GM12878 (cell line): Measurements from ENCODE around the gene NOP14. TPM values are rescaled to one million over a fixed set of nuclear protein-coding genes. Genes with fewer than 3 reads are reported as not detected.

Experiments used
- ATAC-seq: fragments of 200-7000 bp; cut with Tn5 transposase; 3 replicates; pipeline ENCODE4 v1.9.1; 2020; ENCODE audit warnings: mild to moderate bottlenecking, moderate library complexity
- BruUV-seq: library from RNA; stranded (reverse); fragments of 400-500 nt; replicated peaks from 2 replicates; lab custom pipeline; 2021; lab: Mats Ljungman, UMichigan
- CTCF ChIA-PET: fragments of 300-600 bp; sonication (Branson Sonifier 250); formaldehyde crosslinking; extraction: SDS; loops from one replicate; lab custom pipeline; 2021; ENCODE audit warnings: inconsistent platforms; lab: Yijun Ruan, JAX
- POLR2A ChIA-PET: fragments of 350-600 bp; formaldehyde crosslinking; extraction: SDS; loops from one replicate; lab custom pipeline; 2021; ENCODE audit warnings: inconsistent platforms; lab: Charles Lee
- RAD21 ChIA-PET: fragments of 300-600 bp; sonication (Branson Sonifier 250); formaldehyde crosslinking; loops from one replicate; lab custom pipeline; 2023; ENCODE audit warnings: antibody characterized with exemption; ENCODE audit not compliant: unreplicated experiment; lab: Charles Lee
- SMC1A ChIA-PET: fragments of 300-600 bp; sonication (Branson Sonifier 250); formaldehyde crosslinking; loops from one replicate; lab custom pipeline; 2023; ENCODE audit not compliant: unreplicated experiment, uncharacterized antibody; lab: Charles Lee
- DNase-seq: peaks from one replicate; pipeline ENCODE4 v3.0.0-alpha.2; 2011; ENCODE audit warnings: low read depth, low spot score
- FAIRE-seq: peaks from 3 replicates; lab custom pipeline; 2011; peaks lifted over from hg19 to GRCh38; lab: Jason Lieb, UNC
- H2AFZ ChIP-seq: 2 replicates; pipeline ENCODE4 v1.6.0; 2011; ENCODE audit warnings: low read depth, low read length, control low read depth; ENCODE audit not compliant: control insufficient read depth
- H3K27ac ChIP-seq: 2 replicates; pipeline ENCODE4 v1.5.1; 2011; ENCODE audit warnings: control low read depth; ENCODE audit not compliant: control insufficient read depth, insufficient read depth
- H3K27me3 ChIP-seq, 2 experiments: replicated peaks in 1 of 2; 2 replicates each; pipeline versions ENCODE4 v1.6.0 to v1.6.1; 2011; ENCODE audit warnings: low read length in 1 of 2; ENCODE audit not compliant: control insufficient read depth in 2 of 2, insufficient read depth in 2 of 2
- H3K36me3 ChIP-seq, 2 experiments: 2 replicates each; pipeline ENCODE4 v1.5.1; 2011; ENCODE audit warnings: low read length in 1 of 2; ENCODE audit not compliant: control insufficient read depth in 2 of 2, insufficient read depth in 2 of 2
- H3K4me1 ChIP-seq: 2 replicates; pipeline ENCODE4 v1.6.1; 2011; ENCODE audit warnings: mild to moderate bottlenecking, low read length, moderate library complexity, mixed read lengths; ENCODE audit not compliant: control insufficient read depth, insufficient read depth
- H3K4me2 ChIP-seq: 2 replicates; pipeline ENCODE4 v1.6.0; 2011; ENCODE audit warnings: control low read depth; ENCODE audit not compliant: control insufficient read depth, insufficient read depth
- H3K4me3 ChIP-seq: fragments of 200-600 bp; sonication (generic); 2 replicates; pipeline ENCODE4 v1.5.1; 2016
- H3K79me2 ChIP-seq: 2 replicates; pipeline ENCODE4 v1.6.0; 2011; ENCODE audit warnings: low read length; ENCODE audit not compliant: control insufficient read depth, insufficient read depth
- H3K9ac ChIP-seq: 2 replicates; pipeline ENCODE4 v1.8.0; 2011; ENCODE audit warnings: low read length, control low read depth, mixed read lengths; ENCODE audit not compliant: control insufficient read depth, insufficient read depth
- H3K9me3 ChIP-seq: replicated peaks from 3 replicates; pipeline ENCODE4 v1.5.1; 2011; ENCODE audit warnings: mild to moderate bottlenecking, low read length; ENCODE audit not compliant: control insufficient read depth, insufficient read depth
- H4K20me1 ChIP-seq: 2 replicates; pipeline ENCODE4 v1.6.0; 2011; ENCODE audit not compliant: control insufficient read depth, insufficient read depth
- ASH2L ChIP-seq: fragments of 300-600, 200-600 bp; sonication (generic); IDR thresholded peaks from 2 replicates; pipeline ENCODE4 v1.6.1; 2017; ENCODE audit warnings: low read depth, mild to moderate bottlenecking, borderline replicate concordance
- CREM ChIP-seq: IDR thresholded peaks from 2 replicates; pipeline ENCODE4 v1.6.1; 2014; ENCODE audit warnings: antibody characterized with exemption, low read depth
- DPF2 ChIP-seq: fragments of 450-650 bp; IDR thresholded peaks from 2 replicates; pipeline ENCODE4 v1.6.1; 2017; ENCODE audit warnings: mild to moderate bottlenecking
- LARP7 ChIP-seq: fragments of 450-650 bp; IDR thresholded peaks from 2 replicates; pipeline ENCODE4 v1.6.1; 2017; ENCODE audit warnings: mild to moderate bottlenecking
- MEF2A ChIP-seq: IDR thresholded peaks from 2 replicates; pipeline ENCODE4 v1.6.1; 2011; ENCODE audit warnings: low read depth, mild to moderate bottlenecking, low read length, moderate library complexity; ENCODE audit not compliant: insufficient read depth
- MEF2B ChIP-seq: fragments of 450-650 bp; IDR thresholded peaks from 2 replicates; pipeline ENCODE4 v1.6.1; 2018; ENCODE audit warnings: mild to moderate bottlenecking, moderate library complexity; ENCODE audit not compliant: partially characterized antibody, poor library complexity, severe bottlenecking
- NKRF ChIP-seq: fragments of 450-650 bp; conservative IDR thresholded peaks from 2 replicates; pipeline ENCODE4 v1.6.1; 2017; ENCODE audit warnings: mild to moderate bottlenecking, moderate library complexity
- RAD51 ChIP-seq: fragments of 450-650 bp; IDR thresholded peaks from 2 replicates; pipeline ENCODE4 v1.6.1; 2016; ENCODE audit warnings: moderate library complexity, mild to moderate bottlenecking, inconsistent platforms
- SMARCA5 ChIP-seq: fragments of 450-650 bp; IDR thresholded peaks from 2 replicates; pipeline ENCODE4 v1.6.1; 2017; ENCODE audit warnings: mild to moderate bottlenecking
- TARDBP ChIP-seq: IDR thresholded peaks from 2 replicates; pipeline ENCODE4 v1.6.1; 2016; ENCODE audit warnings: borderline replicate concordance
- WRNIP1 ChIP-seq: IDR thresholded peaks from 2 replicates; pipeline ENCODE4 v1.6.1; 2011; ENCODE audit warnings: low read depth, low read length, improper control_type of control experiment, borderline replicate concordance
- YBX1 ChIP-seq: fragments of 450-650 bp; IDR thresholded peaks from 2 replicates; pipeline ENCODE4 v1.6.1; 2016; ENCODE audit warnings: antibody characterized with exemption
- ZNF384 ChIP-seq: IDR thresholded peaks from 2 replicates; pipeline ENCODE4 v1.6.1; 2012; ENCODE audit warnings: low read depth, mild to moderate bottlenecking, low read length, improper control_type of control experiment, borderline replicate concordance
- ZNF687 ChIP-seq: fragments of 450-650 bp; IDR thresholded peaks from 2 replicates; pipeline ENCODE4 v1.6.1; 2017; ENCODE audit warnings: mild to moderate bottlenecking, moderate library complexity
- WGBS: methylation state at CpG from one replicate; pipeline ENCODE4 v1.1.6; 2016; ENCODE audit warnings: low lambda C conversion rate; ENCODE audit not compliant: insufficient replicate concordance, insufficient coverage; ENCODE audit errors: missing lambda C conversion rate; 5-methylcytosine and 5-hydroxymethylcytosine counted together
- in situ Hi-C: fragments of 300-500 bp; cut with MboI; formaldehyde crosslinking; loops from 9 replicates; pipeline ENCODE4 v1.14.3; 2018; ENCODE audit warnings: mixed read lengths
- intact Hi-C: fragments of 100-400 bp; cut with micrococcal nuclease; formaldehyde crosslinking; loops from one replicate; pipeline ENCODE4 v1.14.2; 2022; ENCODE audit not compliant: unreplicated experiment
- polyA plus RNA-seq, 11 experiments: library from polyadenylated mRNA; depleted of rRNA in 4 of 11; unstranded in 6 of 11; stranded (reverse) in 5 of 11; fragments of >200 nt; fragmentation: Nextera tagmentation in 4 of 11; fragmentation: Illumina TruSeq in 1 of 11; extraction: Ambion mirVana in 4 of 11; extraction: Trizol in 1 of 11; gene quantifications; 1 replicate in 1 of 11; 2 replicates in 10 of 11; pipeline versions ENCODE4 v1.2.1 to v1.2.3, GENCODE V29; 2011 to 2016; ENCODE audit warnings: inconsistent platforms in 2 of 11, missing spikeins in 2 of 11, low read depth in 1 of 11
- total RNA-seq, 4 experiments: library from RNA; depleted of rRNA in 3 of 4; stranded (reverse); fragments of >200 nt in 3 of 4; fragmentation: Illumina TruSeq in 1 of 4; extraction: Trizol in 1 of 4; gene quantifications; 2 replicates each; pipeline versions ENCODE4 v1.2.1 to v1.2.3, GENCODE V29; 2013 to 2021

Gene NOP14
- total and polyA plus RNA-seq, 10 of the 15 experiments (the other 5 are each of a cell fraction or from before 2014, with no cell fraction given): 13.8 to 80.6 (median 49.7) TPM

- peak overlapping the region; percentile 75 for H3K4me3 ChIP-seq
- TF ChIP-seq RAD51 (no peak), YBX1 (no peak), WRNIP1 (no peak), LARP7 (peak; percentile 66; the same call in 1 of the 2 replicates), SMARCA5 (0 out of 2 replicates have a peak, but pooled peaks have one; percentile 40), ZNF384 (no peak), NKRF (0 out of 2 replicates have a peak, but pooled peaks have one; percentile 38), TARDBP (0 out of 2 replicates have a peak, but pooled peaks have one; percentile 32), DPF2 (peak; percentile 34; the same call in 1 of the 2 replicates), CREM (no peak), ZNF687 (no peak), ASH2L (no peak), MEF2A (no peak), MEF2B (peak; percentile 22)
- in situ Hi-C loops (loop anchor here (25.0 kb wide), 1 partner anchor 171 kb away; the partner anchor contains the start of gene TNIP2), intact Hi-C loops (loop anchor here (5.0 kb wide), 2 partner anchors 81 to 171 kb away; no protein-coding TSS in a partner anchor)
- BruUV-seq: TSS peak; percentile 21
- peak overlapping the region; percentile 62 for H3K9ac ChIP-seq
- peak overlapping the region; percentile 66 for H3K4me2 ChIP-seq
- no peak overlapping the region for H2AFZ ChIP-seq
- peaks cover 47% of the 10 kb centered on the region for H3K79me2 ChIP-seq
- H3K27ac ChIP-seq: peak overlapping the region; percentile 65
- POLR2A ChIA-PET: no interaction called here
- no peaks in the 10 kb centered on the region for H3K9me3 ChIP-seq
- SMC1A ChIA-PET: no interaction called here
- RAD21 ChIA-PET: no interaction called here
- WGBS: 5% methylated on average over 31 of the region's 31 CpGs
- no peaks in the 10 kb centered on the region for H4K20me1 ChIP-seq
- ATAC-seq: no peak
- H3K4me1 ChIP-seq: peaks cover 42% of the 10 kb centered on the region
- CTCF ChIA-PET: no interaction called here
- no peaks in the 10 kb centered on the region for H3K27me3 ChIP-seq
- no peak for DNase-seq
- no peak for FAIRE-seq
- H3K36me3 ChIP-seq: peaks cover 10 to 15% of the 10 kb centered on the region in 2 experiments; a peak in 3 of 4 replicates
Measured at GRCh38 chr4:2933566-2934076, 29.6 kb downstream of the NOP14 start.
